CD4-positive, alpha-beta T cell treated with Interleukin-2 at 100 ng/mL for 4 hours (primary cell): Measurements from ENCODE around the gene SOCS1.
"Not testable (repeated sequence)": the region's sequence is repeated elsewhere in the genome, so short reads cannot be mapped to it uniquely, and the experiment has no call there.

Experiments used
- DNase-seq: peaks from one replicate; pipeline ENCODE4 v3.0.0-alpha.2; 2020; ENCODE audit warnings: low spot score

SOCS1 gene

DNA sequence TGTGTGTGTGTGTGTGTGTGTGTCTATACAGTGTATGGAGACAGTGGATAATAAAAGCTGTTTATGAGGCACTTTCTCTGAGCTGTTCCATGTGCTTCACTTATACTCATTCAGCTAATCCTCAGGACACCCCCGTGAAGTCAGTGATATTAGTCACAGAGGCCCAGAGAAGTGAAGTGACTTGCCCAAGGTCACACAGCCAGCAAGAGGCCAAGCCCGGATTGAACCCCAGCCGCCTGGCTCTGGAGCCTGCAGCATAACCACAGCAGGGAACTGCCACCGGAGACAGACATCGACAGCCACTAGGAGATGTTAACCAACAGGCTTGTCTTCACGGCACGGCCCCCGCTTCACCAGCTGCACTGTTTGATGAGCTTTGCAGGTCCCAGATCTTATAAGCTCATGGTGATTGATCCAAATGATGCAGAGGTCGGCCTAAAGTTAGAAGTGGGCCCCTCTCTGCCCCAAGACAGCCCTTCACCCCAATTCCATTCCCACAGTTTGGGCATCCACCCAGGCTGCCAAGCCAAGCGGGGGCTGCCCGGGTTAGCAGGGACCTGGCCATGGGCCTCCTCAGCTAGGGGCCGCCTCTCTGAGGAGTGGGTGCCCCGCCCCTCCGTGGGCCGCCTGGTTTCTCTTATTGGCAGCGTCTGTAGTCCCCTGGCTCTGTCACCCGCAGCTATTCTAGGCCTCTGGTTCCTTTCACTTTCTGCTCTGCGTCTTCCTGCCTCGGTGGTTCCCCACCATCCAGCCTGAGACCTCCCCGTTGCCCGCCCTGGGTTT lies 30.9 kb downstream of the SOCS1 start:
- DNase-seq, result peak; percentile 83

DNA sequence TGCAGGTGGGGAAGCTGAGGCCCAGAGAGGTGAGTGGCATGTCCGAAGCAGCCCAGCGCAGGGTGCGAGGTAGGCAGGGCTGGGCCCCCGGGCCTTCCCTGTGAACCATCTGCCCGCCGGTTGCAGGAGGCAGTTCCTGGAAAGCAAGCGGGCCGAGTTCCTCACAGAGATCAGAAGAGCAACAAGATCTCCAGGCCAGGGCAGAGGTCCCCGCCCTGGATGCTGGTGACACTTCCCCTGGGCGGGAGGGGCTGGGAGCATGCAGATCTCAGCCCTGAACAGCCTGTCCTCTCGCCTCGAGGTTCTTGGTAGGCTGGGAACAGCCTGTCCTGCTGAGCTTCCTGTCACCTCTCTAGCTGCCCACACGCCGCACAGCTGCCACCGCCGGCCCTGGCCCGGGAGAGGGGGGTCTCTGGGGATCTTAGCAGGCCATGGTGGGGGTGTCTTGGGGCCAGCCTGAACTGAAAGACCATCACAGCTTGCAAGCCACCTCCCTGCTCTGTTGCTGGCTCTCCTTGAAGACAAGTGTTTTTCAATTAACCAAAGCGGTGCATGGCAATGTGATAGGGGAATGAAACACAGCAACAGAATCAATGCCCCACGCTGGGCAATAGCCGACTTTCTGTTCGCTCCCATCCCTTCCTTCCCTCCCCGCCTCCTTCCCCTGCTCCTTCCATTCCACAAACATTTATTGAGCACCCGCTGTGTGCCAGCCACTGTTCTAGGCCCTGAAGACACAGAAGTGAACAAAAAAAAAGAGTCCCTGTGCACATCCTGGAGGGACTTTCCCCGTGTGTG lies 31.7 kb downstream of the SOCS1 start:
- peak; percentile 74 for DNase-seq

DNA sequence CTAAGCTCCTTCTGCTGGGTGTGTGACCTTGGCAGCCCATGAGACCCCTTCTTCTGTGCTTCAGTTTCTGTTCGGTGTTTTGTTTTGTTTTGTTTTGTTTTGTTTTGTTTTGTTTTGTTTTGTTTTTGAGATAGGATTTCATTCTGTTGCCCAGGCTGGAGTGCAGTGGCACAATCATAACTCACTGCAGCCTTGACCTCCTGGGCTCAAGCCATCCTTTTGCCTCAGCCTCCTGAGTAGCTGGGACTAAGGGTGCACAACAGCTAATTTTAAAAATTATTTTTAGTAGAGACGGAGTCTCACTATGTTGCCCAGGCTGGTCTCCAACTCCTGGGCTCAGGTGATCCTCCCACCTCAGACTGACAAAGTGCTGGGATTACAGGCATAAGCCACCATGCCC lies 35.5 kb downstream of the SOCS1 start:
- not testable (repeated sequence) for DNase-seq

DNA sequence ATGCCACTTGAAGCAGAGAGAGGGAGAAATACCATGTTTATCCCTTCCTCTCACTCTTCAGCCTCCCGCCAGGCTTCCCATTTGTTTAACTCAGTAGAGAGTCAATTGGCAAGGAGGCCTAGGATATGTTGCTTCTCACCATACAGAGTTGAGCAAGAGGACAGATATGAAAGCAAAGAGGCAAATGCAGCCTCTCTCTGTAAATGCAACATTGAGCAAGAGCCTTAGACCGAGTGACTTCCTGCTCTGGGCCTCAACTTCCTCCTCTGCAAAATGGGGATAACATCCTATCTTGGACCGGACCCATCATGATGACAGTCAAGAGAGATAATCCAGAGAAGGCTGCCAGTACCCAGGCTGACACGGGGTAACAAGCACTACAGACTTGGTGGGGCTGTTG lies 36.8 kb downstream of the SOCS1 start:
- no peak for DNase-seq

DNA sequence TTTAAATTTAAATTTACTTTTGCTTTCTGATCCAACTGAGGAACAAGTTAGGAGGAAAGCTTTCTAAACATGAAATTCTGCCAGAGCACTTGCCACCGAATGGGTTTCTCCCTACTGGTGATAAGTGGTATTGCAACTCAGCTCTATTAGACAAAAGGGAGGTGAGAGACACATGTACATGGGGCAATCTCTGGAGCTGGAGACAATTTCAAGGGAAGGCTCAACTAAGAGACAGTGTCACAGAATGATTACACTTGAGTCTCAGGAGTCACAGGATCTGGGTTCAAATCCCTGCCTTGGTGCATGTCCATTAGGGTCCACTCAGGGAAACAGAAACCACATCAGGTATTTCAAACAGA lies 37.4 kb downstream of the SOCS1 start:
- peak; percentile 23 for DNase-seq

DNA sequence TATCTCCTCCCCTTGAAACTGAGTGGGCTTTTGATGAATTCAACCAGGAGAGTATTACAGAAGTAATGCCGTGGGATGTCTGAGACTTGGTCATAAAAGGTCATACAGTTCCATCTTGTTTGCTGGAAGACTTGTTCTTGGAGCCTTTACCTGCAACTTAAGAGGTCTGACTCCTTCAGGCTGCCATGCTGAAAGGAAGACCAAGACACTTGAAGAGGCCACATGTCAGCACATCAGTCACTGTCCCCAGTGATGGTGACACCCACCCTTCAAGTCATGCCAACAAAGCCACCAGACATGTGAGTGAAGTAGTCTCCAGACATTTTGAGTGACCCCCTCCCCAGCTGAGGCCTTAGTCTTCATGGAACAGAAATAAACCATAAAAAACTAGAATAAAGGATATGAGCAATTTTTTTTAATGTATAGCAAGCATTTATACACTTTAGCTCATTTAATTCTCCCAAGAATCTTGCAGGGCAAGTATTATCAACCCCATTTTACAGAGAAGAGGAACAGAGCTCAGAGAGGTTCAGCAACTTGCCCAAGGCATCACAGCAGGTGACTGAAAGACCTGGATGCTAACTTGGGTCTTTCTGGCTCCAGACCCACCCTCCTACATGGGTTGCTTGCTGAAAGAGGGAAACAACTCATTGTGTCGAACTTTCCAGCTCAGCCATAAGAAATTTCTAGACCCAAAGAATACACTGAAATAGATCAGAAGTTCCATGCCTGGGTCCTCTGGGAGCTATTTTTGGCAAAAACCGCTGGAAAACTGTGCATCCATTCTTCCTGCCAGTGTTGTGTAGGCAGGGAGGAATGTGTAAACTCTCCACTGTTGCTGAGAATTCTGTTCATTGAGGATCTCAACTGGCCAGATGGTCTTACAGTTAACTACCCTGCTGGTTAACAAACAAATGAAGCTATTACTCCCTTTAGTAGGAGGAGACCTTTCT lies 38.1 kb downstream of the SOCS1 start:
- no peak for DNase-seq

DNA sequence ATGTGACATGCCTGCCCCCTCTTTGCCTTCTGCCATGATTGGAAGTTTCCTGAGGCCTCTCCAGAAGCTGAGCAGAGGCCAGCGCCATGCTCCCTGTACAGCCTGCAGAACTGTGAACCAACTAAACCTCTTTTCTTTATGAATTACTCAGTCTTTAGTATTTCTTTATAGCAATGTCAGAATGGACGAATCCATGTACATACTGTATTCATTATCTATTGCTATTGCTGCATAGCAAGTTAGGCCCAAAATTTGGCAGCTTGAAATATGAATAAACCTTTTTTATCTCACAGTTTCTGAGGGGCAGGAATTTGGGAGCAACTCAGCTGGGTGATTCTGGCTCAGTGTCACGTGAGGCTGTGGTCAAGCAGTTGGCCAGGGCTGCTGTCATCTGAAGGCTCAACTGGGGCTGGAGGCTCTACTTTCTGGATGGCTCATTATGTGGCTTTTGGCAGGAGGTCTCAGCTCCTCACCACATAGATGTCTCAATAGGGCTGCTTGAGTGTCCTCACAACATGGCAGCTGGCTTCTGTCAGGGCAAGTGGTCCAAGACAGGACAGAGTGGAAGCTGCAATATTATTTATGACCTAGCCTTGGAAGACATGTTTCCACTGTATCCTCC lies 40.0 kb downstream of the SOCS1 start:
- no peak for DNase-seq

DNA sequence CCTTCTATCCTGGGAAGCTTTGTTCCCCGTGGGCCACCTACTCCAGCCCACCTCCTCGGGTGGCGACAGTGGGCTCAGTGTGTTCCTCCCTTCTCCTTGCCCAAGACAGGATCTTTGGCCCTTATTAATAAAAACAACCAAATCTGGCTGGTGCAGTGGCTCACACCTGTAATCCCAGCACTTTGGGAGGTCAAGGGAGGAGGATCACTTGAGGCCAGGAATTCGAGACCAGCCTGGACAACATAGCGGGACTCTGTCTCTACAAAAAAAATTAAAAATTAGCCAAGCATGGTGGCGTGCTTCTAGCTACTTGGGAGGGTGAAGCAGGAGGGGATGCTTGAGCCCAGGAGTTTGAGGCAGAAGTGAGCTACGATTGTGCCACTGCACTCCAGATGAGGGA lies 42.2 kb downstream of the SOCS1 start:
- DNase-seq, result no peak

DNA sequence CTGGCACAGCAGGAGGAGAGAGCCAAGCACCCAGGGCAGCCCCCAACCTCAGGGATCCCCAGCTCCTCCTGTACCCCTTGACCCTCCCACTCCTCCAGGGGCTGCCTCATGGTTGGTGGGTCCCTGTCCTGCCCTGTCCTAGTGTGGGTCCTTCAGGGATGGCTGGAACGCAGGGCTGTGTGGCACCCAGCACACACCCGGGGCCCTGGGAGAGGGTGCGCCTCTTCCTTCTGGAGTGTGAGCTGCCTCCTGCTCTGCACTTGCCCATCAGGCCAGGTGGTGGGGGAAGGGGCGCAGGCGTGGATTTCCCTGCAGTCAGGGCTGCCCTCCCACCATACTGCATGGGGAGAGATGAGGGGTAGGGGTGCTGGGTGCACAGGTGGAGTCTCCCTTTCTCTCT lies 42.6 kb downstream of the SOCS1 start:
- no peak for DNase-seq

DNA sequence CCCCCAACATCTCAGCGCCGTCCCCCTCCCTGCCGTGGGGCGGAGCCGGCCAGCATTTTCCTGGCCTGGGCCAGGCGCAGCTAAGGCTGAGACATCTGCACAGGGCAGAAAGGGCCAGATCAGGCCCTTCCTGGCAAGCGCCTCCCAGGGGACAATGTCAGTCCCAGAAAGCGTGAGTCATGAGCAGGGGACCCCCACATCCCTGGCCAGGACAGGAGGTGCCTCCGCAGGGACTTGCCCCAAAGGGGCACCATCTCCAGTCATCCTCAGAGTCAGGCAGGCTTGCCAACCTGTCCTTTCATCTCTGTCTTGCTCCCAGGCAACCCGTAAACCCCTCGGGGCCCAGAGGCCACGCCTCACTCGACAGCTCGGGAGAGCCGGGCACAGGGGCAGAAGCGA lies 43.2 kb downstream of the SOCS1 start:
- no peak for DNase-seq

DNA sequence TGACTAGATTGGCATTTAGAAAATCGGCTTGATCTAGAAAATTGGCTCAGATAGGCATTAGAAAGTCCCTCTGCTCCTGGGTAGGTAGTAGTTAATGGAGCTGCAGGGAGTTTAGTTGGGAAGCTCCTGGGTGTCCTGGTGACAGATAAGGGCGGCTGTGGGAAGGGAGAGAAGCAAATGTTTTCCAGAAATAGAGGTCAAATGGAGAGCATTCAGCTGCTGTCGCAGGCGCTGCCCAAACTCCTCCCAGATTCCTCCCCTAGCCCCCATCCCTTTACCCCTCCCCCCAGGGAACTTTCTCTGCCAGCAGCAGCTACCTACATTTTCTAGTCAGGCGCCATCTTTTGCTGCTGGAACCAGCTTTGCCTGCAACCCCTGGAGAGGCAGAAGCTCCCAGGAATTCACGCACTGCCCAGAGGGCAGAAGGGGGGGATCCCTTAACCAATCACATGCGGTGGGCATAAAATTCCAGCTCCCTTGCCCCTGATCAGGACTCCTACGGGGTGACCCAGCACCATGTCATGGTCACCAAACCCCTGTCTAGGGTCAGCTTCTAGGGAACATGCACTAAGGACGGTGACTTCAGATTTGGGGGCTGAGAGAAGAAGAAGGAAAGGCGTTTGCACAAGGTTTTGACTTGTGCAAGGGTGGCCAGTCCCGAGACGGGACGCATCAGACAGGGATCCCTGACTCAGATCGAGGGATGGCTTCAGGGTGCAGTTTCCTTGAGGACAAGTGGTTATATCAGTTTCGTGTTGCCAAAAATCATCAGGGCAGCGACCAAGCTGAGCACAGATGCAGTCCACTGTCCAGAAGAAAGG lies 43.8 kb downstream of the SOCS1 start:
- no peak for DNase-seq

DNA sequence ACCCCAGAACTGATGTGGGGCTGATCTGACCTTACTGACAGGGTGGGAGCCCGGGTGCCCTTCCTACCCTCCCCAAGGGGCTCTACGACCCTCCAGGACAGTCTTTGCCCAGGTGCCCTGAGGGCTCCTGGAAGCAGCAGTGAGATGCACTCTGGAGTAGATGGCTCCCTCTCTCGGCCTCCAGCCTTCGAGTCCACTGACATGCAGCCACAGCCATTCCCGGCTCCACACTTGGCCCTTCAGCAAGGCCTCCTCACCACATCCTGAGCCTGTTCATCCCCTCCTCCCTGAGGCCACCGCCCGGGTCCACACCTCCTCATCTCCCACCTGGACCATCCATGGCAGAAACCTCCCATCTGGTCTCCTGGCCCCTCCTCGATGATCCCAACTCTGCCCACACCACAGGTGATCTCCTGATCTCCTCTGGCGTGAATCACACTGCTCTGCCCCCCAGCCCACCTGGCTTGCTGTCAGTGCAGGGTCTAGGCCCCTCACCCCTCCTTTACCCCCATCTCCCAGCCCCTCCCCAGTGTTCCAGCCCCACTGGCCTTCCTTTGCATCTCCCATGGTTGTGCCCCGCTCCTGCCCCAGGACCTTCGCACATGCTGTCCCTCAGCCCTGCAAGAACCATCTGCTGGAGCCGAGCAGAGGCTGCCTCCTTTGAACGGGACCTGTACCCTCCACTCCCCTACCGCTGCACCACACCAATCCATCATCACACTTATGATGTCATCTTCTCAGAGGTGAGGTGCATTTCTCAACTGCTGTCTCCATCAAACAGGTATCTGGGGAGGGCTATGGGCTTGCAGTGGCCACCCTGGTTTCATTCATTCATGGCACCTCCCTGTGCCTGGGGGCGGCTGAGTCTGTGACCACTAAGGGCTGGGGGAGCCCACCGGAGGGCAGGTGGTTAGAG lies 44.7 kb downstream of the SOCS1 start:
- no peak for DNase-seq

DNA sequence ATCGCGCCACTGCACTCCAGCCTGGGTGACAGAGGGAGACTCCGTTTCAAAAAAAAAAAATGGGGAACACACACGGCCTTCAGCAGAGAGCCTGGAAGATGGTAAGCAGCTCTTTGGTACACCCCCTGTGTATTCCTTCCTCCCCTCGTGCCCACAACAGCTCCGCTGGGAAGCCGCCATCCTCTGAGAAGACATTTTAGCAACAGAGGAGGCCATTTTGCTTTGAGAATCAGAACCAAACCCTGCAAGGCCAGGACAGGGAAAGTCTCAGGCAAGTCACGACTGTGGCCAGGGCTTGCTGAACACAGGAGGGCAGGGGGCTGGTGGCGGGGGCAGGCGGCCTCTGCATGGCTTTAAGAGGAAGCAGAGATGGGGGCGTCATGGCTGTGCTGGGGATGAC lies 45.7 kb downstream of the SOCS1 start:
- DNase-seq, result no peak

DNA sequence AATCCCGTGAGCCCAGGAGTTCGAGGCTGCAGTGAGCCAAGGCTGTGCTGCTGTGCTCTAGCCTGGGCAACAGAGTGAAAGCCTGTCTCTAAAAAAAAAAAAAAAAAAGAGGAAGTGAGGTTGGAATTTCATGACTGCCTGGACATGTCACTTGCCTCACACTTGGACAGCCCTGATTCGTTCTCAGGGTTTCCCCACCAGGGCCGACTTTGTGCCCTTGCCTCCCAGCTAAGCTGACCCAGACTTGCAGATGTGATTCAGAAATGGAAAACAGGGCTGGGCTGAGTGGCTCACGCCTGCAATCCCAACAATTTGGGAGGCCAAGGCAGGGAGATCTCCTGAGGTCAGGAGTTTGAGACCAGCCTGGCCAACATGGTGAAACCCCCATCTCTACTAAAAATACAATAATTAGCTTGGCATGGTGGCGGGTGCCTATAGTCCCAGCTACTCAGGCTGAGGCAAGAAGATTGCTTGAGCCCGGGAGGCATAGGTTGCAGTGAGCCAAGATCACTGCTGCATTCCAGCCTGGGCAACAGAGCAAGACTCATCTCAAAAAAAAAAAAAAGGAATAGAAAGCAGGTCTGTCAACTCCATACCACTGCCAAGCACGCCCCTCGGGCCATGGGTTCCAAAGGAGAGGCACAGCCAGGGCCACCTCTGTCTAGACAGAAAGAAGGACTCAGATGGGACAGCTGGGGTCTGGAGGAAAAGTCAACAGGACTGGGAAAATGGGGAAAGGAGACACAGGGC lies 46.9 kb downstream of the SOCS1 start:
- no peak for DNase-seq

DNA sequence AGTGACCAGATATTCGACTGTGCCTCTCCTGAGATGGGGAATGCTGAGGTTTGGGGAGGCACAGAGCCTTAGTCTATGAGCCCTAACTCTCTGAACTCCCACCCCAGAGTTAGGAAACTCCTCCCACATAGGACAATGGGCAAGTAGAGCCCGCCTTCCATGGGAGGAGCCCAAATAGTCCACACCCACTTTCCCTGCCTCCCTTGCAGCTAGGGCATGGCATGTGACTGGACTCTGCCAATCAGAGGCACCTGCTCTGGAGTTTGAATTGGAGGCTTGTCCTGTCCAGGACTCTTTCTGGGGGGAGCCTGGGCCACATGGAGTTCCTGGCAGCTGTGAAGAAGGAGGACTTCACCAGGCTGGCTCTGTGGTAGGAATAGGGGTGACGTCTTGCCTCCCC lies 48.4 kb downstream of the SOCS1 start:
- DNase-seq, result no peak

DNA sequence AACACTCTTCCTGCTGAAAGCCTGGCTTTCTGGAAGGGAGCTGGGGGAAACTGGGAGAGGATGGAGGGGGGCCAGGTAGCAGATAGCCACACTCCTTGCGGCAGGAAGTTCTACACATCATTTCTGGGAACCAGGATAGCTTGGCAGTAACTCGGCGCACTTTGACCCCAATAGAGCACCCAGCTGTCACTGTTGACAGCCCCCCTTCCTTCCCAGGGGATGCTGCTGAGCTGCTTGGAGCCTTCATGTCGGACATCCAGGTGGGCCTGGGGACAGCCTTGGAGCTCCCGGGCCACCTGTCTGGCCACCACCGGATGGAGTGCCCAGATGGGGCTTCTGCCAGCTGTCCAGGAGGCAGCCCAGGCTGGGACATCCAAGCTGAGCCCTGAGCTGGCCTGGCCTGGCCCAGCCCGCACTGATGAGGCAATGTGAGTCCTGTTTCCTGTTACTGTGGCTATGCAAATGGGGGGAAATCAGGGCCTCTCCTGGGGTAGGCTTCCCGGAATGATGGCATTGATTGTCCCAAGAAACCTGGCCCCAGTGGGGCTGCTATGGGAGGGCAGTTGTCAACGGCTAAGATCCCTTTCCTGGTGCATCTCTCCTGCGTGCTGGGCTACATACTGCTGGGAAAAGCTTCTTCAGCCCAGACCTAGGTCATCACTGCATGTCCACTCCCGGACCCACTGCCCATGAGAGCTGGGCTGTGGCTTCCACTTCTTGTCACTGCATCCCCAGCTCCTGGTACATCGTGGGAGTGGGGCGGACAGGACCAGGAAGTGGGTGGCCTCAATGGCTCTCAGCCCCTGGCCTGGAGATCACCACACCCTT lies 50.0 kb downstream of the SOCS1 start:
- no peak for DNase-seq

DNA sequence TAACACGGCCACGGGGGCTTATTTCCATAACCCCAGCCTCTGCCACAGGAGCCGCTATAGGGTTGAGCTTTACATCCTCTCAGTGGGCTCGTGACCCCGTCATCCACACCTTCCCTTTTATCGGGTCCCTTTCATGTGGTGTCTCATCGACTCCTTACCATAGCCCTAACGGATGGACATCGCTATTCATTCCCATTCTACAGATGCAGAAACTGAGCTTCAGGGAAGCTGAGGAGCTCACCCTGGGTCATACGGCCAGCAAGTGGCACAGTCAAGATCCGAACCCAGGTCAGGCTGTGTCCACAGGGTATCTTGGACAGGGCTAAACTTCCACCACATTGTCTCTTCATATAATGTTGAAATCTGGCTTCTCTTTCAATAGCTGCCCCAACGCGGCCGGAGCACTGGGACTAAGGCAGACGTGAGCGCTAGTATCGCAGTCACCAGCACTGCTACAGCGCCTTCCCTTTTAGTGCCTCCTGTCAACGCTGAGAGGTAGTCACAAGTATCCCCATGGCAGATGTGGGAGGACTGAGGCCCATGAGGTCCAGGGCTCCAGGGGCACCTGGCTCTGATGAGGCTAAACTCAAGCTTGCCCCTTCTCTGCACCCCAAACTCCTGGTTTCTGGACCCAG lies 50.8 kb downstream of the SOCS1 start:
- no peak for DNase-seq

DNA sequence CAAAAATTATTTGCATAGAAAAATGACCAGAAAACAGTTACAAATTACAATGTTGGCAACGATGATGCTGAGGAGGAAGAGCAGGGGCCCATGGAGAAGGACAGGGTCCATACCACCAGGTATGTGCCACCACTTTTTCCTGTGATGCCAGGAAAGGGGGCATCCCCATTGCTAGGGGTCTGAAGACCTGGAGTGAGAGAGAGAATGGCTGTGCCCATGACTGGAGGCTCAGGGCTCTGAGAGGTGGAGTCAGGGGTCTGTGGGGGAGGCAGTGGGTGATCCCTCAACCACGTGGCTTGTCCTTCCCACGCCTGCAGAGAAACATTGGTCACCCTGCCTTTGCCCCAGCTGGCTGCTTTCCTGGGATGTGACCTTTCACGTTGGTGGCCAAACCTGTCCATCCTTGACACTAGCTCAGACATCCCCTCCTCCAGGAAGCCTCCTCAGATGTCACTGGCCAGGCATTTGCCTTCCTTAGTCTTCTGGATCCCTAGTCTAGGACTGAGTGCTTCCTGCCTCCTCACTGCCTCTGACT lies 51.4 kb downstream of the SOCS1 start:
- DNase-seq, result no peak
